Neutrophil (primary cell): ENCODE measurements around the gene IARS1.

ENCODE experiments used
- H3K27ac ChIP-seq: fragments of 200-600 bp; sonication (generic); 2 replicates; pipeline ENCODE4 v1.5.1; 2016; ENCODE audit warnings: mild to moderate bottlenecking, moderate library complexity
- H3K27me3 ChIP-seq: fragments of 200-600 bp; sonication (generic); 2 replicates; pipeline ENCODE4 v1.6.0; 2016; ENCODE audit warnings: mild to moderate bottlenecking
- H3K36me3 ChIP-seq: fragments of 200-600 bp; sonication (generic); 2 replicates; pipeline ENCODE4 v1.5.1; 2017
- H3K4me1 ChIP-seq, 2 experiments: fragments of 200-600 bp in 1 of 2; sonication (generic) in 1 of 2; 1 replicate in 1 of 2; 2 replicates in 1 of 2; pipeline versions ENCODE4 v1.5.1 to v1.6.1; 2013 to 2016; ENCODE audit warnings: low read depth in 1 of 2, low read length in 1 of 2, mild to moderate bottlenecking in 1 of 2, moderate library complexity in 1 of 2; ENCODE audit not compliant: control insufficient read depth in 1 of 2, insufficient read depth in 1 of 2
- H3K4me3 ChIP-seq, 2 experiments: fragments of 200-600 bp in 1 of 2; sonication (generic) in 1 of 2; 1 replicate in 1 of 2; 2 replicates in 1 of 2; pipeline ENCODE4 v1.5.1; 2013 to 2016; ENCODE audit warnings: low read depth in 1 of 2, low read length in 1 of 2, mild to moderate bottlenecking in 1 of 2, moderate library complexity in 1 of 2
- H3K9me3 ChIP-seq: fragments of 200-600 bp; sonication (generic); 2 replicates; pipeline ENCODE4 v1.5.1; 2016
- CTCF ChIP-seq: fragments of 200-600 bp; sonication (generic); IDR thresholded peaks from 2 replicates; pipeline ENCODE4 v1.5.1; 2016; ENCODE audit warnings: antibody characterized with exemption

IARS1 gene

GRCh38 chr9:92308893-92309292 lies 15.4 kb upstream of the IARS1 start:
- H3K4me1 ChIP-seq: no peaks in the 10 kb centered on the region
- H3K27ac ChIP-seq: no peak overlapping the region
- H3K36me3 ChIP-seq: peaks cover 72% of the 10 kb centered on the region
- H3K9me3 ChIP-seq: no peaks in the 10 kb centered on the region
- TF ChIP-seq CTCF: no peak
- no peak overlapping the region for H3K4me3 ChIP-seq
- H3K27me3 ChIP-seq: no peaks in the 10 kb centered on the region

- Histone ChIP-seq H3K36me3 (peaks cover 73% of the 10 kb centered on the region), H3K9me3 (no peaks in the 10 kb centered on the region), H3K27me3 (no peaks in the 10 kb centered on the region), H3K4me1 (no peaks in the 10 kb centered on the region), H3K4me3 (no peak overlapping the region), H3K27ac (no peak overlapping the region)
- no peak for TF ChIP-seq CTCF
Measured at GRCh38 chr9:92300936-92301335, 7.4 kb upstream of the IARS1 start.

GRCh38 chr9:92299116-92299515 lies 5.6 kb upstream of the IARS1 start:
- Histone ChIP-seq H3K4me3 (no peak overlapping the region), H3K27me3 (no peaks in the 10 kb centered on the region), H3K27ac (no peak overlapping the region), H3K9me3 (no peaks in the 10 kb centered on the region), H3K36me3 (peaks cover 55% of the 10 kb centered on the region), H3K4me1 (peaks cover 4 to 5% of the 10 kb centered on the region in 2 experiments)
- no peak for TF ChIP-seq CTCF

- H3K9me3 ChIP-seq: no peaks in the 10 kb centered on the region
- no peak for TF ChIP-seq CTCF
- H3K36me3 ChIP-seq: peaks cover 44% of the 10 kb centered on the region
- peaks cover 12 to 13% of the 10 kb centered on the region in 2 experiments for H3K4me1 ChIP-seq
- no peak overlapping the region for H3K27ac ChIP-seq
- no peaks in the 10 kb centered on the region for H3K27me3 ChIP-seq
- no peak overlapping the region for H3K4me3 ChIP-seq
Measured at GRCh38 chr9:92298036-92298435, 4.5 kb upstream of the IARS1 start.

GRCh38 chr9:92297611-92298010 lies 4.1 kb upstream of the IARS1 start:
- Histone ChIP-seq H3K4me3 (no peak overlapping the region), H3K36me3 (peaks cover 40% of the 10 kb centered on the region), H3K27ac (no peak overlapping the region), H3K9me3 (no peaks in the 10 kb centered on the region), H3K4me1 (peaks cover 16 to 17% of the 10 kb centered on the region in 2 experiments), H3K27me3 (no peaks in the 10 kb centered on the region)
- no peak for TF ChIP-seq CTCF

GRCh38 chr9:92295827-92296258 lies 2.3 kb upstream of the IARS1 start:
- Histone ChIP-seq H3K27me3 (no peaks in the 10 kb centered on the region), H3K36me3 (peaks cover 22% of the 10 kb centered on the region), H3K27ac (no peak overlapping the region), H3K4me1 (peaks cover 17 to 21% of the 10 kb centered on the region in 2 experiments), H3K4me3 (no peak overlapping the region), H3K9me3 (no peaks in the 10 kb centered on the region)
- TF ChIP-seq CTCF: no peak
